Muscle of back (tissue), 11 donors: ENCODE measurements around the gene BPIFB6. TPM values are rescaled to one million over a fixed set of nuclear protein-coding genes. Genes with fewer than 3 reads are reported as not detected.

ENCODE experiments used
- DNase-seq, 3 donors: peaks; one replicate each; pipeline versions ENCODE4 v3.0.0 to v3.0.0-alpha.2; 2013
- polyA plus RNA-seq, 10 donors: library from polyadenylated mRNA; unstranded; fragments of 120-200 nt; gene quantifications; one replicate each; pipeline ENCODE4 v1.2.1, GENCODE V29; 2013; ENCODE audit not compliant: insufficient read length in 10 of 10

BPIFB6 gene
- polyA plus RNA-seq, 10 donors: not detected

GRCh38 chr20:33000802-33001466 is 30.5 kb upstream of the BPIFB6 start:
- no peak for DNase-seq

- no peak for DNase-seq
Measured at GRCh38 chr20:33002087-33002808, 29.2 kb upstream of the BPIFB6 start.

GRCh38 chr20:33004141-33004751 is 27.2 kb upstream of the BPIFB6 start, which contains the start of gene SUN5:
Gene SUN5, minus strand, starts transcription at chr20:33004433. Its CDS starts 93 bp downstream, at chr20:33004340.
- no peak for DNase-seq

- DNase-seq: no peak
Measured at GRCh38 chr20:33005132-33005566, 26.3 kb upstream of the BPIFB6 start.

- no peak for DNase-seq
Measured at GRCh38 chr20:33005908-33006775, 25.3 kb upstream of the BPIFB6 start.

GRCh38 chr20:33006776-33007375 is 24.6 kb upstream of the BPIFB6 start:
- no peak for DNase-seq

- no peak for DNase-seq
Measured at GRCh38 chr20:33007376-33008335, 23.8 kb upstream of the BPIFB6 start, which contains the start of gene BPIFB2. Gene BPIFB2, plus strand, starts transcription at chr20:33007704. Its CDS starts 871 bp downstream, at chr20:33008575.

GRCh38 chr20:33008336-33009213 is 22.9 kb upstream of the BPIFB6 start:
- DNase-seq: no peak

GRCh38 chr20:33009214-33010132 is 22.0 kb upstream of the BPIFB6 start:
- no peak for DNase-seq

- no peak for DNase-seq
Measured at GRCh38 chr20:33010133-33010504, 21.3 kb upstream of the BPIFB6 start.

GRCh38 chr20:33010674-33011449 is 20.6 kb upstream of the BPIFB6 start:
- no peak for DNase-seq

- no peak for DNase-seq
Measured at GRCh38 chr20:33012327-33013189, 18.9 kb upstream of the BPIFB6 start.

- no peak for DNase-seq
Measured at GRCh38 chr20:33013701-33014326, 17.6 kb upstream of the BPIFB6 start.

- no peak for DNase-seq
Measured at GRCh38 chr20:33014336-33015113, 16.9 kb upstream of the BPIFB6 start.

GRCh38 chr20:33015114-33015484 is 16.3 kb upstream of the BPIFB6 start:
- no peak for DNase-seq
